Esophagus squamous epithelium (tissue), 4 donors: ENCODE results near the gene ZNF30.

ENCODE experiments used
- POLR2A ChIP-seq, 4 donors: fragments of 450-650 bp; IDR thresholded peaks; one replicate each; pipeline ENCODE4 v1.6.1; 2017; ENCODE audit warnings: antibody characterized with exemption in 4 of 4, mild to moderate bottlenecking in 4 of 4, moderate library complexity in 3 of 4
- TF ChIP-seq, protein P1 (sequence below), 6 experiments: fragments of 450-650 bp in 4 of 6; fragments of 200-600 bp in 2 of 6; sonication (generic) in 2 of 6; IDR thresholded peaks; one replicate each; pipeline ENCODE4 v1.5.1; 2016 to 2019; ENCODE audit warnings: antibody characterized with exemption in 6 of 6, mild to moderate bottlenecking in 4 of 6, moderate library complexity in 4 of 6

DNA sequence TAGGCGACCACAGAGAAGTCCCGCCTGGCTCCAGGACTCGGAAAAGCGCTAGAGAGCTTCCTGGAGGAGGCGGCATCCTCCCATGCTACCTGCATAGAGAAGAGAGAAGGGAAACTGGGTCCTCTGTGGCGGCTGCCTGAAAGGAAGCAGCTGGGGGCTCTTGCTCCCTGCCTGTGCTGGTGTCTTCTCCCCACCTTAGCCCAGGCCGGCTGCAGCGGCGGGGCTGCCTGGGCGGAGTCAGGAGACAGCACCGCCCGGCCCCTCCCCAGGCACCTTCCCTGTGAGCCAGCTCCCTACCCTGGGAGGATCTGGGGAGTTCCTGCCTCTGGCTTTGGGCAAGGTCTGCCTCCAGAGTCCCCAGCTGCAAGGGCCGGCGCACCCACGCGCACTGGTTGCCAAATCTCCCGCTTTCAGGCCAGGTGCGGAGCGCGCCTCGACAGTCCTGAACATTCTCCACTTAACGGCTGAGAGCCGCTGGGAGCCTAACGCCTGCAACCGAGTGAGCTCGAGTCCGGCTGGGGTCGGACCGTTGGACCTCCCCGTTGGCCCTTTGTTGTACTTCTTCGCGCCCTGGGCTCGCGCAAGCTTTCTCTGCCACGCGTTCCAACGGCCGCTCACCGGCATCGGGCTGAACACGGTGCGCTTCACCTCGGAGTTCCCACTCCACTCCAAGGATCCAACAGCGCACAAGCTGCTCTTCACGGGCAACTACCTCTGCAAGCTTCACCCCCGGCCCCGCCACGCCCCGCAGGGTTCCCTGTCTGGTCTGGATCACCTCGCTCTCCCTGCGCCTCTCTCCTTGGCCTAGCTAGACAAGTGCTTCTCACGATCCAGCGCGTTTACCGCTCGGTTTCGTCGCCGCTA lies 21.8 kb upstream of the ZNF30 start:
- TF ChIP-seq, protein P1, sequence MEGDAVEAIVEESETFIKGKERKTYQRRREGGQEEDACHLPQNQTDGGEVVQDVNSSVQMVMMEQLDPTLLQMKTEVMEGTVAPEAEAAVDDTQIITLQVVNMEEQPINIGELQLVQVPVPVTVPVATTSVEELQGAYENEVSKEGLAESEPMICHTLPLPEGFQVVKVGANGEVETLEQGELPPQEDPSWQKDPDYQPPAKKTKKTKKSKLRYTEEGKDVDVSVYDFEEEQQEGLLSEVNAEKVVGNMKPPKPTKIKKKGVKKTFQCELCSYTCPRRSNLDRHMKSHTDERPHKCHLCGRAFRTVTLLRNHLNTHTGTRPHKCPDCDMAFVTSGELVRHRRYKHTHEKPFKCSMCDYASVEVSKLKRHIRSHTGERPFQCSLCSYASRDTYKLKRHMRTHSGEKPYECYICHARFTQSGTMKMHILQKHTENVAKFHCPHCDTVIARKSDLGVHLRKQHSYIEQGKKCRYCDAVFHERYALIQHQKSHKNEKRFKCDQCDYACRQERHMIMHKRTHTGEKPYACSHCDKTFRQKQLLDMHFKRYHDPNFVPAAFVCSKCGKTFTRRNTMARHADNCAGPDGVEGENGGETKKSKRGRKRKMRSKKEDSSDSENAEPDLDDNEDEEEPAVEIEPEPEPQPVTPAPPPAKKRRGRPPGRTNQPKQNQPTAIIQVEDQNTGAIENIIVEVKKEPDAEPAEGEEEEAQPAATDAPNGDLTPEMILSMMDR (IDR thresholded peaks at IDR 0.05): no peak
- TF ChIP-seq POLR2A (IDR thresholded peaks at IDR 0.05): no peak
